Measurements from ENCODE around the gene CACNA1C.
A peak's percentile ranks its signal among the peaks of the same experiment; 100 is the strongest.

The CACNA1C gene

DNA sequence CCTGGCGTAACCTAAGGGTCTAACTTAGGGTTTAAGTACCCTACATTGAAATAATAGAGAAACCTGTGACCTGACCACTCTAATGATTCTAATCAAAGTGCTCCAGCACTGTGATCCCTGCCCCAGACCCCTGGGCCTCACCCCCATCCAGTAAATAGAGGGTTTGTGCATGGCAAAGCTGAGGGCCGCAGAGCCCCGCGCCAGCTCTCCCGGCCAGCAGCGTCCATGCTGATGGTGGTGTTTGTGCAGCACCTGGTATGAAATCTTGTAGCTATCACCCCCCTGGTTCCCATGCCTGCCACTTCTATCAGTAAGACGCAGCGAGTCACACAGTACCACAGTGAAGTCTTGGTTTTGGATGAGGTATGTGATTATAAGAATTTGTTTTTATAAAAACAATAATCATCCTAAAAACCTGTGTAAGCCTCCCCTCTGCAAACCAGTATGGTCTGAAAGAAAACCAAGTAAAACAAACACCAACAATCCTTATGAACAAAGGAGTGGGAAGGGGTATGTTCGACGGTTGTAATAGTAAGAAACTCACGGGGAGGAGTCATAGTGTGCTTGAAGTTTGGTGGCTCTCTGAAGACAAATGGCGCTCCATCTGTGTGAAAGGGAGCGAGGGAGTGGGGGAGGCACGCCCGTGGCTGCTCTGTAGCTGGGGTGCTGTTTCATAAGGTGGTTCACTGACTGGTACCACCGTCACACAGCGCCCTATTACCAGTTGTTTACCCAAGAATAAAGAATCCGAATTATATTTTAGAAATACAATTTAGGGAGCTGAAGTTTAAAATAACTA is 156.2 kb downstream of the CACNA1C start:
- TF ChIP-seq POLR2A (IDR thresholded peaks at IDR 0.05; ENCODE audit: extremely low read depth, insufficient read length) (no peak), MYC (IDR thresholded peaks at IDR 0.05; ENCODE audit: low read depth, low read length) (no peak), MAX (IDR thresholded peaks at IDR 0.05; ENCODE audit: low read depth, low read length) (no peak)
- TF ChIP-seq, protein P1, sequence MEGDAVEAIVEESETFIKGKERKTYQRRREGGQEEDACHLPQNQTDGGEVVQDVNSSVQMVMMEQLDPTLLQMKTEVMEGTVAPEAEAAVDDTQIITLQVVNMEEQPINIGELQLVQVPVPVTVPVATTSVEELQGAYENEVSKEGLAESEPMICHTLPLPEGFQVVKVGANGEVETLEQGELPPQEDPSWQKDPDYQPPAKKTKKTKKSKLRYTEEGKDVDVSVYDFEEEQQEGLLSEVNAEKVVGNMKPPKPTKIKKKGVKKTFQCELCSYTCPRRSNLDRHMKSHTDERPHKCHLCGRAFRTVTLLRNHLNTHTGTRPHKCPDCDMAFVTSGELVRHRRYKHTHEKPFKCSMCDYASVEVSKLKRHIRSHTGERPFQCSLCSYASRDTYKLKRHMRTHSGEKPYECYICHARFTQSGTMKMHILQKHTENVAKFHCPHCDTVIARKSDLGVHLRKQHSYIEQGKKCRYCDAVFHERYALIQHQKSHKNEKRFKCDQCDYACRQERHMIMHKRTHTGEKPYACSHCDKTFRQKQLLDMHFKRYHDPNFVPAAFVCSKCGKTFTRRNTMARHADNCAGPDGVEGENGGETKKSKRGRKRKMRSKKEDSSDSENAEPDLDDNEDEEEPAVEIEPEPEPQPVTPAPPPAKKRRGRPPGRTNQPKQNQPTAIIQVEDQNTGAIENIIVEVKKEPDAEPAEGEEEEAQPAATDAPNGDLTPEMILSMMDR (IDR thresholded peaks at IDR 0.05; ENCODE audit: low read depth, low read length) = no peak
- H3K4me3 ChIP-seq (ENCODE audit: low read depth, low read length) = no peak overlapping the region
- no peak for DNase-seq (ENCODE audit: low read depth)

- no peak overlapping the region for H3K4me3 ChIP-seq (ENCODE audit: low read depth, low read length)
- TF ChIP-seq POLR2A (IDR thresholded peaks at IDR 0.05; ENCODE audit: extremely low read depth, insufficient read length) (no peak), MAX (IDR thresholded peaks at IDR 0.05; ENCODE audit: low read depth, low read length) (no peak), MYC (IDR thresholded peaks at IDR 0.05; ENCODE audit: low read depth, low read length) (no peak)
- TF ChIP-seq, protein P1 (IDR thresholded peaks at IDR 0.05; ENCODE audit: low read depth, low read length) = no peak
- DNase-seq (ENCODE audit: low read depth) = no peak
These were observed 158.3 kb downstream of the CACNA1C start for GRCh38 chr12:2211119-2211518.

DNA sequence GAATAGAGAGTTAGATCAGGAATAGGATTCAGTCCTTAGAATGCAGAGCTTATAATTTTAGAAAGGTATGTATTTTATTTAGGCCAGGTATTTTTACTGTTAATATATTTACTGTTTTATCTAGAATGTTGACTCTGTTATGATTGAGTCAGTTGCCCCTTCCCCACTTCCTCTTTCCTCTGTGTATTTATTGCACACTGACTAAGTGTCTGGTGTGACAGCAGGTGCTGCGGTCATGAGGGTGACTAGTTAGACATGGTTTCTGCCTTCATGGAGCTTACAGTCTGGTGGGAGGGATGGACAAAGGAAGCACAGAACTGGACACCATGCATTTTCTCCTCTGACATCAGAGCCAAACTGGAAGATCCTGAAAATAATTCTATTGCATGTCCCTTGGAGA is 159.8 kb downstream of the CACNA1C start:
- no peak; the same call in 1 of the 2 replicates for TF ChIP-seq MAX (IDR thresholded peaks at IDR 0.05; ENCODE audit: low read depth, low read length)
- TF ChIP-seq, protein P1 (IDR thresholded peaks at IDR 0.05; ENCODE audit: low read depth, low read length) = no peak
- TF ChIP-seq MYC (IDR thresholded peaks at IDR 0.05; ENCODE audit: low read depth, low read length) = no peak
- TF ChIP-seq POLR2A (IDR thresholded peaks at IDR 0.05; ENCODE audit: extremely low read depth, insufficient read length) = no peak
- H3K4me3 ChIP-seq (ENCODE audit: low read depth, low read length) = no peak overlapping the region
- peak; percentile 52 for DNase-seq (ENCODE audit: low read depth)

DNA sequence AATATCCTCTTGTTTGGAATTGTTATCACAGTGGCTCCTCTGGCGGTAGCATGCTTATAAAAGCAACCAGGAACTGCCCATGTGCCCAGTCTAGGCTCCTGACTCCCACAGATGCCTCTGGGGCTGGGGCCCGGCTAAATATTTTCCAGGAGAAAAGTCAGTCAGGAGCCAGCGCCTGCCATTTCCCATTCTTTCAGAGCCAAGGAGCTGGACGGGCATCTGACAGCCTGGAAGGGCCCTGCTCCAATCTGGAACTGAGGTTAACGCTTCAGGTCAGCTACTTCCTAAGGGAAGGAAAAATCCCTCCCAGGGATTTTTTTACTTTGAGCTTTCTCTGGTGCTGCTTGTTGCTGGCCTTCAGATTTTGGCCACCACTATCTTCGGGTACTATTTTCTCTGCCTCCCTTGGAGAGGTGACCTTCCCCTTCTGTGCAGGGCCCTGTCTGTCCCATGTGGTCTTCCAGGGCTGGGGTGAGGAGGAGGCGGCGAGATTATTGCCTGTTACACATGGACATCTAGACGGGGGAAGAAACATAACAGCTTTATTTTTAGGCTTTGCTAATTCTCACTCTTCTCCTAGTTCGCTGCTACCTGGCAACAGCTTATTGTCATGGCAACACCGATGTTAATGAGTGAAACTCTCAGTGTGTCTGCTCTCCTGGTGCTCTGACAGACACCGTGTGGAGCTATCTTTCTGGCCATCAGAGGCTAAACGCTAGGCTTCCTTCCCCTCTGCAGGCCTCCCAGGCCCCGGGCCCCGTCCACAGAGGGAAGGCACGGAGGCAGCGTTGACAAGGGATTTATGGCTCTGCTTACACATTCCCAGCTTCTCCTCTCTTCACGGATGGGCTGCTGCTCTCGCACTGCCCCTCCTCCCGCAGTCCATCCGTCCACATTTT is 160.4 kb downstream of the CACNA1C start:
- no peak overlapping the region for H3K4me3 ChIP-seq (ENCODE audit: low read depth, low read length)
- TF ChIP-seq, protein P1 (IDR thresholded peaks at IDR 0.05; ENCODE audit: low read depth, low read length) = no peak
- TF ChIP-seq MYC (IDR thresholded peaks at IDR 0.05; ENCODE audit: low read depth, low read length) (no peak), POLR2A (IDR thresholded peaks at IDR 0.05; ENCODE audit: extremely low read depth, insufficient read length) (no peak), MAX (IDR thresholded peaks at IDR 0.05; ENCODE audit: low read depth, low read length) (no peak)
- no peak for DNase-seq (ENCODE audit: low read depth)

GRCh38 chr12:2214411-2214810 is 161.6 kb downstream of the CACNA1C start:
- H3K4me3 ChIP-seq (ENCODE audit: low read depth, low read length) = no peak overlapping the region
- TF ChIP-seq MYC (IDR thresholded peaks at IDR 0.05; ENCODE audit: low read depth, low read length) = no peak
- DNase-seq (ENCODE audit: low read depth) = peak; percentile 19
